Measurements from ENCODE around the gene ERGIC3. TPM values are rescaled to one million over a fixed set of nuclear protein-coding genes. Genes with fewer than 3 reads are reported as not detected.

The ERGIC3 gene
- total and polyA plus RNA-seq, 10 of the 15 experiments (the other 5 are each of a cell fraction or from before 2014, with no cell fraction given): 90.4 to 210 (median 139) TPM

DNA sequence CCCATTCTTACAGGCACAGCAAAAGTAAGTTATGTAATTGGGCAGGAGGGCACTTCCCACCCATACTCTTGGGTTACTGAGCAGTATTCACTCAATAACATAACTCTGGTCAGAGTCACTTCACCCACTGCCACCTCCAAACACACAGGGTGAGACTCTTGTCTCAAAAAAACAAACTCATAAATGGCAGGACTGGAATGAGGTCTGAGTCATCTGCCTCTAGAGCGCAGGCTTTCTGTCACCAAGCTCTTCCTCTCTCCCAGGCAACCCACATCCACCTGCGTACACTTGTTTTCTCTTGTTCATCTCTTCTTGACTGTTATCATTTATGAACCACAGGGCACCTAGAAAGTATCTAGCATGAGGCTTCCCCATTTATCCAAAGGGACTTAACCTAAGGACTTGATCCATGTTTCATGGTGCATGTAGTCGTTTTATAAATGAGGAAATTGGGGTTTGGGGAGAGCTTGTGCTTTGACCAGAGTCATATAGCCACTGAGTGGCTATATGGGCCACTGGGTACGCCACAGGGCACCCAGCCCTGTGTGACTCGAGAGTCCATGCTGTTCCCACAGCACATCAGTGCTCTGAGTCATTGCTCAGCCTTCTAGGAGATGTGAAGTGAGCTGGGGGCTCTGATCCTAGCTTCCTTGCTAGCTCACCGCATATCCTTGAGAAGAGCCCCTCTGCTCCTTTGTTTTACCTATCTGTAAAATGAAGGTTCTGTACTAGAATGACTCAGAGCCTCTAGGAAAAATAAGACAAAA, 34.8 kb upstream of the ERGIC3 start:
- TF ChIP-seq, protein P1, sequence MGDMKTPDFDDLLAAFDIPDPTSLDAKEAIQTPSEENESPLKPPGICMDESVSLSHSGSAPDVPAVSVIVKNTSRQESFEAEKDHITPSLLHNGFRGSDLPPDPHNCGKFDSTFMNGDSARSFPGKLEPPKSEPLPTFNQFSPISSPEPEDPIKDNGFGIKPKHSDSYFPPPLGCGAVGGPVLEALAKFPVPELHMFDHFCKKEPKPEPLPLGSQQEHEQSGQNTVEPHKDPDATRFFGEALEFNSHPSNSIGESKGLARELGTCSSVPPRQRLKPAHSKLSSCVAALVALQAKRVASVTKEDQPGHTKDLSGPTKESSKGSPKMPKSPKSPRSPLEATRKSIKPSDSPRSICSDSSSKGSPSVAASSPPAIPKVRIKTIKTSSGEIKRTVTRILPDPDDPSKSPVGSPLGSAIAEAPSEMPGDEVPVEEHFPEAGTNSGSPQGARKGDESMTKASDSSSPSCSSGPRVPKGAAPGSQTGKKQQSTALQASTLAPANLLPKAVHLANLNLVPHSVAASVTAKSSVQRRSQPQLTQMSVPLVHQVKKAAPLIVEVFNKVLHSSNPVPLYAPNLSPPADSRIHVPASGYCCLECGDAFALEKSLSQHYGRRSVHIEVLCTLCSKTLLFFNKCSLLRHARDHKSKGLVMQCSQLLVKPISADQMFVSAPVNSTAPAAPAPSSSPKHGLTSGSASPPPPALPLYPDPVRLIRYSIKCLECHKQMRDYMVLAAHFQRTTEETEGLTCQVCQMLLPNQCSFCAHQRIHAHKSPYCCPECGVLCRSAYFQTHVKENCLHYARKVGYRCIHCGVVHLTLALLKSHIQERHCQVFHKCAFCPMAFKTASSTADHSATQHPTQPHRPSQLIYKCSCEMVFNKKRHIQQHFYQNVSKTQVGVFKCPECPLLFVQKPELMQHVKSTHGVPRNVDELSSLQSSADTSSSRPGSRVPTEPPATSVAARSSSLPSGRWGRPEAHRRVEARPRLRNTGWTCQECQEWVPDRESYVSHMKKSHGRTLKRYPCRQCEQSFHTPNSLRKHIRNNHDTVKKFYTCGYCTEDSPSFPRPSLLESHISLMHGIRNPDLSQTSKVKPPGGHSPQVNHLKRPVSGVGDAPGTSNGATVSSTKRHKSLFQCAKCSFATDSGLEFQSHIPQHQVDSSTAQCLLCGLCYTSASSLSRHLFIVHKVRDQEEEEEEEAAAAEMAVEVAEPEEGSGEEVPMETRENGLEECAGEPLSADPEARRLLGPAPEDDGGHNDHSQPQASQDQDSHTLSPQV (IDR thresholded peaks at IDR 0.05): no peak
- TF ChIP-seq RFX5 (IDR thresholded peaks at IDR 0.05; ENCODE audit: low read depth, low read length): no peak
- TF ChIP-seq SIX5 (IDR thresholded peaks at IDR 0.05; ENCODE audit: low read depth, low read length, severe bottlenecking): no peak
- TF ChIP-seq BHLHE40 (IDR thresholded peaks at IDR 0.05; ENCODE audit: borderline replicate concordance in 1 of 2, low read depth in 2 of 2, low read length in 1 of 2): no peak
- TF ChIP-seq, protein P2, sequence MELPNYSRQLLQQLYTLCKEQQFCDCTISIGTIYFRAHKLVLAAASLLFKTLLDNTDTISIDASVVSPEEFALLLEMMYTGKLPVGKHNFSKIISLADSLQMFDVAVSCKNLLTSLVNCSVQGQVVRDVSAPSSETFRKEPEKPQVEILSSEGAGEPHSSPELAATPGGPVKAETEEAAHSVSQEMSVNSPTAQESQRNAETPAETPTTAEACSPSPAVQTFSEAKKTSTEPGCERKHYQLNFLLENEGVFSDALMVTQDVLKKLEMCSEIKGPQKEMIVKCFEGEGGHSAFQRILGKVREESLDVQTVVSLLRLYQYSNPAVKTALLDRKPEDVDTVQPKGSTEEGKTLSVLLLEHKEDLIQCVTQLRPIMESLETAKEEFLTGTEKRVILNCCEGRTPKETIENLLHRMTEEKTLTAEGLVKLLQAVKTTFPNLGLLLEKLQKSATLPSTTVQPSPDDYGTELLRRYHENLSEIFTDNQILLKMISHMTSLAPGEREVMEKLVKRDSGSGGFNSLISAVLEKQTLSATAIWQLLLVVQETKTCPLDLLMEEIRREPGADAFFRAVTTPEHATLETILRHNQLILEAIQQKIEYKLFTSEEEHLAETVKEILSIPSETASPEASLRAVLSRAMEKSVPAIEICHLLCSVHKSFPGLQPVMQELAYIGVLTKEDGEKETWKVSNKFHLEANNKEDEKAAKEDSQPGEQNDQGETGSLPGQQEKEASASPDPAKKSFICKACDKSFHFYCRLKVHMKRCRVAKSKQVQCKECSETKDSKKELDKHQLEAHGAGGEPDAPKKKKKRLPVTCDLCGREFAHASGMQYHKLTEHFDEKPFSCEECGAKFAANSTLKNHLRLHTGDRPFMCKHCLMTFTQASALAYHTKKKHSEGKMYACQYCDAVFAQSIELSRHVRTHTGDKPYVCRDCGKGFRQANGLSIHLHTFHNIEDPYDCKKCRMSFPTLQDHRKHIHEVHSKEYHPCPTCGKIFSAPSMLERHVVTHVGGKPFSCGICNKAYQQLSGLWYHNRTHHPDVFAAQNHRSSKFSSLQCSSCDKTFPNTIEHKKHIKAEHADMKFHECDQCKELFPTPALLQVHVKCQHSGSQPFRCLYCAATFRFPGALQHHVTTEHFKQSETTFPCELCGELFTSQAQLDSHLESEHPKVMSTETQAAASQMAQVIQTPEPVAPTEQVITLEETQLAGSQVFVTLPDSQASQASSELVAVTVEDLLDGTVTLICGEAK (IDR thresholded peaks at IDR 0.05; ENCODE audit: borderline replicate concordance): no peak
- no peak for TF ChIP-seq RCOR1 (conservative IDR thresholded peaks at IDR 0.05; ENCODE audit: low read depth, low read length)
- TF ChIP-seq ZSCAN29 (IDR thresholded peaks at IDR 0.05): no peak
- ATAC-seq: peak; percentile 22; the same call in 2 of the 3 replicates
- no peak overlapping the region for H3K27ac ChIP-seq (ENCODE audit: control insufficient read depth, insufficient read depth)
- RAD21 ChIA-PET (ENCODE audit: unreplicated experiment): no interaction called here
- H3K9ac ChIP-seq (ENCODE audit: control insufficient read depth, insufficient read depth, low read length): no peak overlapping the region
- 35% methylated on average over 6 of the region's 6 CpGs for WGBS (ENCODE audit: insufficient coverage, insufficient replicate concordance, low lambda C conversion rate, missing lambda C conversion rate)
- H3K27me3 ChIP-seq (replicated peaks in 1 of 2; ENCODE audit: control insufficient read depth in 2 of 2, insufficient read depth in 2 of 2, low read length in 1 of 2): no peaks in the 10 kb centered on the region
- in situ Hi-C loops (cut with MboI) (no loop called here), intact Hi-C loops (cut with micrococcal nuclease; ENCODE audit: unreplicated experiment) (no loop called here)
- no peak overlapping the region for H3K4me3 ChIP-seq
- H2AFZ ChIP-seq (ENCODE audit: control insufficient read depth, low read depth, low read length): no peak overlapping the region
- H3K9me3 ChIP-seq (replicated peaks; ENCODE audit: control insufficient read depth, insufficient read depth, low read length): no peaks in the 10 kb centered on the region
- DNase-seq (ENCODE audit: low read depth, low spot score): no peak
- POLR2A ChIA-PET: no interaction called here
- H3K36me3 ChIP-seq (ENCODE audit: control insufficient read depth in 2 of 2, insufficient read depth in 2 of 2, low read length in 1 of 2): peaks cover 13 to 38% of the 10 kb centered on the region in 2 experiments; a peak in 3 of 4 replicates
- CTCF ChIA-PET: interaction anchor here (1.1 to 1.5 kb wide), 3 partner anchors 10 to 112 kb away, joined by 3 to 4 read pairs (median 3); no protein-coding TSS in a partner anchor
- no peaks in the 10 kb centered on the region for H3K79me2 ChIP-seq (ENCODE audit: control insufficient read depth, insufficient read depth, low read length)
- no TSS peak for BruUV-seq (replicated peaks)
- SMC1A ChIA-PET (ENCODE audit: uncharacterized antibody, unreplicated experiment): interaction anchor here (1.3 kb wide), 1 partner anchor 16 kb away, joined by 3 read pairs; no protein-coding TSS in a partner anchor
- no peak overlapping the region; the same call in 1 of the 2 replicates for H3K4me2 ChIP-seq (ENCODE audit: control insufficient read depth, insufficient read depth)
- no peak for FAIRE-seq
- peaks cover 24% of the 10 kb centered on the region for H3K4me1 ChIP-seq (ENCODE audit: control insufficient read depth, insufficient read depth, low read length)
- peaks cover 5% of the 10 kb centered on the region for H4K20me1 ChIP-seq (ENCODE audit: control insufficient read depth, insufficient read depth)

All from GM12878 (cell line).